H9 (cell line): Measurements from ENCODE around the gene TPCN2. TPM values are rescaled to one million over a fixed set of nuclear protein-coding genes. Genes with fewer than 3 reads are reported as not detected.

Source experiments
- DNase-seq: peaks from one replicate; pipeline ENCODE4 v3.0.0-alpha.2; 2017
- H2AFZ ChIP-seq: one replicate; pipeline ENCODE4 v1.6.1; 2013; ENCODE audit warnings: mild to moderate bottlenecking, low read length, control low read depth, moderate library complexity
- H2AK5ac ChIP-seq: 2 replicates; pipeline ENCODE4 v1.6.1; 2013; ENCODE audit warnings: low read length, control low read depth, mixed read lengths; ENCODE audit not compliant: insufficient read length
- H2BK120ac ChIP-seq: one replicate; pipeline ENCODE4 v1.6.1; 2013; ENCODE audit warnings: low read depth, mild to moderate bottlenecking, low read length, control low read depth, inconsistent platforms; ENCODE audit not compliant: poor library complexity, severe bottlenecking
- H2BK12ac ChIP-seq: 2 replicates; pipeline ENCODE4 v1.6.1; 2013; ENCODE audit warnings: low read length, control low read depth, mixed read lengths, low read depth; ENCODE audit not compliant: insufficient read length
- H2BK15ac ChIP-seq: 2 replicates; pipeline ENCODE4 v1.6.1; 2013; ENCODE audit warnings: low read depth, low read length, control low read depth
- H2BK20ac ChIP-seq: one replicate; pipeline ENCODE4 v1.6.1; 2013; ENCODE audit warnings: low read depth, mild to moderate bottlenecking, low read length, control low read depth, inconsistent platforms; ENCODE audit not compliant: poor library complexity, severe bottlenecking
- H2BK5ac ChIP-seq: 2 replicates; pipeline ENCODE4 v1.6.1; 2013; ENCODE audit warnings: low read length, control low read depth, mixed read lengths; ENCODE audit not compliant: insufficient read length
- H3K14ac ChIP-seq: 2 replicates; pipeline ENCODE4 v1.6.1; 2013; ENCODE audit warnings: low read length, control low read depth; ENCODE audit not compliant: insufficient read depth
- H3K18ac ChIP-seq: 2 replicates; pipeline ENCODE4 v1.6.1; 2013; ENCODE audit warnings: low read depth, mild to moderate bottlenecking, mixed read lengths, low read length, control low read depth; ENCODE audit not compliant: insufficient read length
- H3K23ac ChIP-seq: 2 replicates; pipeline ENCODE4 v1.6.1; 2013; ENCODE audit warnings: low read length, control low read depth, mixed read lengths, low read depth; ENCODE audit not compliant: insufficient read length
- H3K23me2 ChIP-seq: 2 replicates; pipeline ENCODE4 v1.6.1; 2013; ENCODE audit warnings: low read depth, mild to moderate bottlenecking, mixed read lengths, low read length, control low read depth; ENCODE audit not compliant: insufficient read length, poor library complexity, severe bottlenecking
- H3K27ac ChIP-seq: 2 replicates; pipeline ENCODE4 v1.5.1; 2013; ENCODE audit warnings: low read length, control low read depth, mixed read lengths, low read depth; ENCODE audit not compliant: insufficient read length
- H3K27me3 ChIP-seq: 2 replicates; pipeline ENCODE4 v1.6.1; 2013; ENCODE audit warnings: low read length, control low read depth, inconsistent platforms; ENCODE audit not compliant: insufficient read depth
- H3K4ac ChIP-seq: 2 replicates; pipeline ENCODE4 v1.6.1; 2013; ENCODE audit warnings: low read depth, mild to moderate bottlenecking, control low read depth, inconsistent platforms, low read length, moderate library complexity
- H3K4me1 ChIP-seq: 2 replicates; pipeline ENCODE4 v1.6.1; 2013; ENCODE audit warnings: low read length, control low read depth, inconsistent platforms; ENCODE audit not compliant: insufficient read depth
- H3K4me2 ChIP-seq: 2 replicates; pipeline ENCODE4 v1.6.1; 2013; ENCODE audit warnings: low read length, control low read depth, mixed read lengths; ENCODE audit not compliant: insufficient read length, insufficient read depth
- H3K56ac ChIP-seq: 2 replicates; pipeline ENCODE4 v1.6.1; 2013; ENCODE audit warnings: low read depth, mild to moderate bottlenecking, mixed read lengths, low read length, control low read depth; ENCODE audit not compliant: insufficient read length
- H3K79me1 ChIP-seq: 2 replicates; pipeline ENCODE4 v1.6.1; 2013; ENCODE audit warnings: low read depth, mild to moderate bottlenecking, moderate library complexity, low read length, control low read depth, inconsistent platforms; ENCODE audit not compliant: insufficient read depth, poor library complexity, severe bottlenecking
- H3K79me2 ChIP-seq: 2 replicates; pipeline ENCODE4 v1.6.1; 2013; ENCODE audit warnings: low read length, control low read depth, inconsistent platforms; ENCODE audit not compliant: insufficient read depth
- H3K9ac ChIP-seq: 2 replicates; pipeline ENCODE4 v1.6.1; 2013; ENCODE audit warnings: low read length, control low read depth, mixed read lengths; ENCODE audit not compliant: insufficient read length; ENCODE audit errors: extremely low read depth
- H3K9me3 ChIP-seq: one replicate; pipeline ENCODE4 v1.6.1; 2013; ENCODE audit warnings: low read depth, low read length, inconsistent platforms; ENCODE audit not compliant: control insufficient read depth
- H3T11ph ChIP-seq: one replicate; pipeline ENCODE4 v1.6.1; 2013; ENCODE audit warnings: mild to moderate bottlenecking, low read length, control low read depth, inconsistent platforms
- H4K20me1 ChIP-seq: one replicate; pipeline ENCODE4 v1.6.1; 2013; ENCODE audit not compliant: control insufficient read depth, insufficient read length, insufficient read depth
- H4K5ac ChIP-seq: 2 replicates; pipeline ENCODE4 v1.6.1; 2013; ENCODE audit warnings: low read depth, mild to moderate bottlenecking, mixed read lengths, low read length, control low read depth; ENCODE audit not compliant: insufficient read length
- H4K8ac ChIP-seq: replicated peaks from 2 replicates; pipeline ENCODE4 v1.6.1; 2013; ENCODE audit warnings: low read length, control low read depth, mixed read lengths, low read depth; ENCODE audit not compliant: insufficient read length
- H4K91ac ChIP-seq: 2 replicates; pipeline ENCODE4 v1.6.1; 2013; ENCODE audit warnings: low read depth, mild to moderate bottlenecking, moderate library complexity, mixed read lengths, low read length, control low read depth; ENCODE audit not compliant: insufficient read length
- H3K27ac Mint-ChIP-seq, 3 experiments: 2 replicates in 2 of 3; 3 replicates in 1 of 3; pipeline ENCODE4 v1.8.0; 2020 to 2021; ENCODE audit warnings: mixed read lengths in 3 of 3, mild to moderate bottlenecking in 1 of 3, moderate library complexity in 1 of 3
- H3K27me3 Mint-ChIP-seq: 2 replicates; pipeline ENCODE4 v1.8.0; 2021; ENCODE audit warnings: low read depth, mild to moderate bottlenecking, moderate library complexity, mixed read lengths
- H3K36me3 Mint-ChIP-seq, 3 experiments: 2 replicates in 2 of 3; 3 replicates in 1 of 3; pipeline ENCODE4 v1.8.0; 2020 to 2021; ENCODE audit warnings: low read depth in 3 of 3, mixed read lengths in 3 of 3; ENCODE audit not compliant: insufficient read depth in 1 of 3
- H3K4me1 Mint-ChIP-seq, 2 experiments: 2 replicates each; pipeline ENCODE4 v1.8.0; 2020; ENCODE audit warnings: mixed read lengths in 2 of 2
- H3K4me3 Mint-ChIP-seq, 2 experiments: 2 replicates in 1 of 2; 3 replicates in 1 of 2; pipeline ENCODE4 v1.8.0; 2020 to 2021; ENCODE audit warnings: mild to moderate bottlenecking in 2 of 2, mixed read lengths in 2 of 2, moderate library complexity in 1 of 2
- H3K9me3 Mint-ChIP-seq, 2 experiments: 2 replicates in 1 of 2; 3 replicates in 1 of 2; pipeline ENCODE4 v1.8.0; 2020; ENCODE audit warnings: mild to moderate bottlenecking in 2 of 2, mixed read lengths in 2 of 2, moderate library complexity in 1 of 2
- CTCF ChIP-seq: fragments of 200-600 bp; sonication (generic); conservative IDR thresholded peaks from 3 replicates; pipeline ENCODE4 v1.8.0; 2021; ENCODE audit warnings: antibody characterized with exemption, mild to moderate bottlenecking
- WGBS: extraction: QIAGEN DNeasy Blood & Tissue Kit; methylation state at CpG from one replicate; pipeline ENCODE4 v1.1.7; 2013; ENCODE audit warnings: missing lambda C conversion rate, low lambda C conversion rate, mixed read lengths; ENCODE audit not compliant: insufficient read length; ENCODE audit errors: extremely low coverage; 5-methylcytosine and 5-hydroxymethylcytosine counted together
- total RNA-seq: library from RNA; stranded (reverse); gene quantifications from 2 replicates; pipeline ENCODE4 v1.2.1, GENCODE V29; 2021

TPCN2 gene
- total RNA-seq, 1 experiment from 2014 or later: 16.8 TPM

GRCh38 chr11:69094915-69095290 is 46.2 kb downstream of the TPCN2 start:
- no peak overlapping the region for H3K4me3 Mint-ChIP-seq
- Histone ChIP-seq H3K27me3 (no peaks in the 10 kb centered on the region), H3T11ph (no peak overlapping the region), H3K23me2 (no peaks in the 10 kb centered on the region), H3K56ac (no peak overlapping the region), H3K9me3 (no peaks in the 10 kb centered on the region), H4K91ac (no peak overlapping the region), H4K8ac (no peak overlapping the region), H2BK20ac (no peak overlapping the region), H4K5ac (no peak overlapping the region), H2BK5ac (no peak overlapping the region), H3K79me2 (no peaks in the 10 kb centered on the region), H3K9ac (no peak overlapping the region), H3K79me1 (no peaks in the 10 kb centered on the region), H2AK5ac (no peak overlapping the region), H2BK120ac (no peak overlapping the region), H2AFZ (no peak overlapping the region), H4K20me1 (no peaks in the 10 kb centered on the region), H3K23ac (no peak overlapping the region), H3K4me1 (no peaks in the 10 kb centered on the region), H2BK12ac (no peak overlapping the region), H3K4ac (no peak overlapping the region), H3K14ac (no peak overlapping the region; the same call in 1 of the 2 replicates), H2BK15ac (no peak overlapping the region), H3K27ac (no peak overlapping the region), H3K4me2 (no peak overlapping the region), H3K18ac (no peak overlapping the region)
- peaks cover 8 to 22% (median 20%) of the 10 kb centered on the region in 3 experiments for H3K36me3 Mint-ChIP-seq
- H3K9me3 Mint-ChIP-seq: no peaks in the 10 kb centered on the region
- H3K27ac Mint-ChIP-seq: peak overlapping the region in 1 of 3 experiments; percentile 48; a peak in 1 of 7 replicates
- DNase-seq: no peak
- H3K4me1 Mint-ChIP-seq: peaks cover 8 to 28% of the 10 kb centered on the region in 2 experiments
- no peaks in the 10 kb centered on the region; the same call in 1 of the 2 replicates for H3K27me3 Mint-ChIP-seq
- no peak for TF ChIP-seq CTCF
- WGBS: no CpG with 5 or more reads among the region's 10 CpGs
